Sigmoid colon (tissue), 4 donors: Measurements from ENCODE around the gene DUSP9.

Source experiments
- POLR2AphosphoS5 ChIP-seq, 4 donors: sonication (generic); formaldehyde crosslinking; IDR thresholded peaks; one replicate each; pipeline ENCODE4 v1.6.1; 2017; ENCODE audit warnings: antibody characterized with exemption in 4 of 4
- TF ChIP-seq, protein P1 (sequence below), 4 experiments: fragments of 450-650 bp in 3 of 4; fragments of 200-600 bp in 1 of 4; IDR thresholded peaks; one replicate each; pipeline ENCODE4 v1.5.1; 2016 to 2019; ENCODE audit warnings: antibody characterized with exemption in 4 of 4, mild to moderate bottlenecking in 3 of 4, moderate library complexity in 2 of 4

DNA sequence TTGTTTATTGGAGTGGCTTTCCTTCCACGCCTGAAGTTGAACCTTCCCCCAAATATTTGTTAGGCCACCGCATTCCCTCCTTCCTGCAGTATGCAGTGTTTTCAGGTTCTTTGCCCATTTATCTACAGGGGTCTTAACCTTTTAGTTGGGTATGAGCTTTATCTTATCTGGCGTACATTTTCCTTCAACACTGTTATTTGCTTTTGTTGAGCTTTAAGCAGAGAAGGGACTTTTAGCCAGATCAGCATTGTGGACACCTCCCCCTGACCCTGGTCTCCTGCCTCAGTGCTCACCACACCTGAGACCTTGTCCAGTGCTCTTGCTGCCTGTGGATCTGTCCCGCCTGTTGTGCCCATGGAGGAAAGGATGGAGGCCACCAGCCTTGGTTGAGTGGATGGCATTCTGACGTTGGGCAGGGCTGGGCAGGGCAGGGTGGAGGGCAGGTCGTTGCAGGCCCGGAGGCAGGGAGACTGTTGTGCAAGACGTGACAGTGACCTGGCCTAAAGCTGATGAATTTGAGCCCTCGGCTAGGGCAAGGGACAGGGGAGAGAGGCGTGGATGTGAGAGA is 998 bp upstream of the DUSP9 start:
- TF ChIP-seq, protein P1, sequence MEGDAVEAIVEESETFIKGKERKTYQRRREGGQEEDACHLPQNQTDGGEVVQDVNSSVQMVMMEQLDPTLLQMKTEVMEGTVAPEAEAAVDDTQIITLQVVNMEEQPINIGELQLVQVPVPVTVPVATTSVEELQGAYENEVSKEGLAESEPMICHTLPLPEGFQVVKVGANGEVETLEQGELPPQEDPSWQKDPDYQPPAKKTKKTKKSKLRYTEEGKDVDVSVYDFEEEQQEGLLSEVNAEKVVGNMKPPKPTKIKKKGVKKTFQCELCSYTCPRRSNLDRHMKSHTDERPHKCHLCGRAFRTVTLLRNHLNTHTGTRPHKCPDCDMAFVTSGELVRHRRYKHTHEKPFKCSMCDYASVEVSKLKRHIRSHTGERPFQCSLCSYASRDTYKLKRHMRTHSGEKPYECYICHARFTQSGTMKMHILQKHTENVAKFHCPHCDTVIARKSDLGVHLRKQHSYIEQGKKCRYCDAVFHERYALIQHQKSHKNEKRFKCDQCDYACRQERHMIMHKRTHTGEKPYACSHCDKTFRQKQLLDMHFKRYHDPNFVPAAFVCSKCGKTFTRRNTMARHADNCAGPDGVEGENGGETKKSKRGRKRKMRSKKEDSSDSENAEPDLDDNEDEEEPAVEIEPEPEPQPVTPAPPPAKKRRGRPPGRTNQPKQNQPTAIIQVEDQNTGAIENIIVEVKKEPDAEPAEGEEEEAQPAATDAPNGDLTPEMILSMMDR (IDR thresholded peaks at IDR 0.05): no peak
- TF ChIP-seq POLR2AphosphoS5 (IDR thresholded peaks at IDR 0.05): no peak
